Measurements from ENCODE around the gene TRA2A.
"Not testable (repeated sequence)": the region's sequence is repeated elsewhere in the genome, so short reads cannot be mapped to it uniquely, and the experiment has no call there.

TRA2A gene

DNA sequence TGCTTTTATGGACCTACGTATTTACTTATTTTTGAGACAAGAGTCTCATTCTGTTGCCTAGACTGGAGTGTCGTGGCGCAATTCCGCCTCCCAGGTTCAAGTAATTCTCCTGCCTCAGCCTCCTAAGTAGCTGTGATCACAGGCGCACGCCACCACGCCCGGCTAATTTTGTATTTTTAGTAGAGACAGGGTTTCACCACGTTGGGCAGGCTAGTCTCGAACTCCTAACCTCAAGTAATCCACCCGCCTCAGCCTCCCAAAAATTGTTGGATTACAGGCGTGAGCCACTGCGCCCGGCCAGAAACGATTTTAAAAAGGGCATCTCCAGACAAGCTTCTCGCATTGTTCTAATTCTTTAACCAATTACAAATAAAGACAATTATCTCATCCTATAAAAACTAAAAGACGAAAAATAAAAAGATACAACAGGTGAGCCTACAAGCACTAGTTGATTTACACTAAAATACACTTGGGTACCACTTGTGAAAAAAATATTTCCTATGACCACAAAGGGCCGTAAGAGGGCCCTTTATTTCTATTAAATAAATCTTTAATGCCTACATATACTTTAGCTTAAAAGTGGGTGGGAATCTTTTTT lies 2.4 kb downstream of the TRA2A start:
- Mint-ChIP-seq H3K36me3 (ENCODE audit: low read depth) (peaks cover 59% of the 10 kb centered on the region), H3K4me1 (ENCODE audit: low read depth) (peaks cover 66% of the 10 kb centered on the region), H3K27me3 (no peaks in the 10 kb centered on the region), H3K9me3 (no peaks in the 10 kb centered on the region), H3K27ac (peak overlapping the region; percentile 100), H3K4me3 (peak overlapping the region; percentile 100)
- DNase-seq, result no peak

DNA sequence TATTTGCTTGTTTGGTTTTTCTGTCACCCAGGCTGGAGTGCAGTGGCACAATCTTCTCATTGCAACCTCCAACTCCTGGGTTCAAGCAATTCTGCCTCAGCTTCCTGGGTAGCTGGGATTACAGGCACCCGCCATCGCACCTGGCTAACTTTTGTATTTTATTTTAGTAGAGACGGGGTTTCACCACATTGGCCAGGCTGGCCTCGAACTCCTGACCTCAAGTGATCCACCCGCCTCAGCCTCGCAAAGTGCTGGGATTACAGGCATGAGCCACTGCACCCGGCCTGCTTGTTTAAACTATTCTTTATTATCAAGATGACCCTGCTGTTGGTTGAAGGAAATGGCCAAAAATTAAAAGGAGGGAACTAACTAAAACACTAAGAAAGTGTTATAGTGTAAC lies 6.2 kb downstream of the TRA2A start:
- DNase-seq, H3K27me3 Mint-ChIP-seq, H3K4me3 Mint-ChIP-seq, H3K9me3 Mint-ChIP-seq: not testable (repeated sequence)
- peak overlapping the region; percentile 71 for H3K27ac Mint-ChIP-seq
- H3K36me3 Mint-ChIP-seq (ENCODE audit: low read depth), result peaks cover 71% of the 10 kb centered on the region
- H3K4me1 Mint-ChIP-seq (ENCODE audit: low read depth), result peaks cover 78% of the 10 kb centered on the region

DNA sequence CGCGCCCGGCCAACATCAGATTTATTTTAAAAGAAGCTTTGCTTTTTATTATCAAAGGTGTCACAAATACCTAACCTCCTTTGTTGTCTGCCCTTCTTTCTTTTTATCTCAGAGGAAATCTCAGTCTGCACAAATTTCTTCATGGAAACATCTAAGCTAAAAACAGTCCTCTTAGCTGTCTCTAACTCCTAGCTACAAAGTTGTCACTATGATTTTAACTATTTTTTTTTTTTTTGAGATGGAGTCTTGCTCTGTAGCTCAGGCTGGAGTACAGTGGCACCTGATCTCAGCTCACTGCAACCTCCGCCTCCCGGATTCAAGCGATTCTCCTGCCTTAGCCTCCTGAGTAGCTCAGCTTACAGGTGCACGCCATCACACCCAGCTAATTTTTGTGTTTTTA lies 7.3 kb downstream of the TRA2A start:
- peak overlapping the region; percentile 77 for H3K27ac Mint-ChIP-seq
- no peaks in the 10 kb centered on the region for H3K9me3 Mint-ChIP-seq
- peaks cover 69% of the 10 kb centered on the region for H3K36me3 Mint-ChIP-seq (ENCODE audit: low read depth)
- no peak for DNase-seq
- H3K4me3 Mint-ChIP-seq, result peak overlapping the region; percentile 18
- peaks cover 71% of the 10 kb centered on the region for H3K4me1 Mint-ChIP-seq (ENCODE audit: low read depth)
- no peaks in the 10 kb centered on the region for H3K27me3 Mint-ChIP-seq

DNA sequence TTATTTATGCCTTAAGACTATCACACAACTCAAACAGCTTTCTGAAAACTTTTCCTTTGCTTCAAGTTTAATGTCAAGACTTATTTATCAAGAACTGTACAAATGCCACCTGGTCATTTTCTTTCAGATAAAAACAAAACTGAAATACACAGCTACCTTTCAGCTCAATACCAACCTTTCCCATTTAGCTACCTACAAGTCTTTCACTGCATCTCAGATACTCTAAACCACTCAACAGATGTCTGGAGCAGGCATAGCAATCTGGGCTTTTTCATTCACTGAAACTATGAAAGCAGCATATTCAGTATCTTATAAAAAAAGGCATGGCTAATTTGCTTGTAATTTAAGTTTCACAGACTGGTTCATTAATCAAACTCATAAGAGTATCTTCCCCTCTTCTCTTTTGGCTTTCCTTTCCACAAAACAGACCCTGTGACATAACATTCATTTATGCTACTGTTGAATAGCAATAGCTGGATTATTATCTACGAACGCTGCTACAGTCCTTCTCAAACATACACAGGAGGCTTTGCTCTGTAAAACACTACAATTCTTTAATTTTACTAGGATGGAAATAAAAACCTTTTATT lies 8.2 kb downstream of the TRA2A start:
- no peak overlapping the region for H3K4me3 Mint-ChIP-seq
- peaks cover 69% of the 10 kb centered on the region for H3K36me3 Mint-ChIP-seq (ENCODE audit: low read depth)
- H3K27ac Mint-ChIP-seq, result peak overlapping the region; percentile 34
- H3K4me1 Mint-ChIP-seq (ENCODE audit: low read depth), result peaks cover 63% of the 10 kb centered on the region
- no peaks in the 10 kb centered on the region for H3K9me3 Mint-ChIP-seq
- no peaks in the 10 kb centered on the region for H3K27me3 Mint-ChIP-seq
- DNase-seq, result no peak

DNA sequence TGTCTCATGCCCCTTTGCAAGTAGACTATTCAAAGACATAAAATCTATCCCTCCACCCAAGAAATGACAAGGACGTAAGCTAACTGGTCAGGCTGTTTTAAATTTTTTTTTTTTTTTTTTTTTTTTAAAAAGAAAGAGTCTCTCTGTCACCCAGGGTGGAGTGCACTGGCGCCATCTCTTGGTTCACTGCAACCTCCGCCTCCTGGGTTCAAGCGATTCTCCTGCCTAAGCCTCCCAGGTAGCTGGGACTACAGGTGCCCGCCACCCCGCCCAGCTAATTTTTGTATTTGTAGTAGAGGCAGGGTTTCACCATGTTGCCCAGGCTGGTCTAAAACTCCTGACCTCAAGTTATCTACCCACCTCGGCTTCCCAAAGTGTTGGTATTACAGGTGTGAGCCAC lies 11.2 kb downstream of the TRA2A start:
- no peak for DNase-seq
- no peak overlapping the region for H3K27ac Mint-ChIP-seq
- H3K36me3 Mint-ChIP-seq (ENCODE audit: low read depth), result peaks cover 80% of the 10 kb centered on the region
- H3K4me1 Mint-ChIP-seq (ENCODE audit: low read depth), result peaks cover 44% of the 10 kb centered on the region
- H3K4me3 Mint-ChIP-seq, result no peak overlapping the region
- no peaks in the 10 kb centered on the region for H3K27me3 Mint-ChIP-seq
- H3K9me3 Mint-ChIP-seq, result peaks cover 3% of the 10 kb centered on the region

DNA sequence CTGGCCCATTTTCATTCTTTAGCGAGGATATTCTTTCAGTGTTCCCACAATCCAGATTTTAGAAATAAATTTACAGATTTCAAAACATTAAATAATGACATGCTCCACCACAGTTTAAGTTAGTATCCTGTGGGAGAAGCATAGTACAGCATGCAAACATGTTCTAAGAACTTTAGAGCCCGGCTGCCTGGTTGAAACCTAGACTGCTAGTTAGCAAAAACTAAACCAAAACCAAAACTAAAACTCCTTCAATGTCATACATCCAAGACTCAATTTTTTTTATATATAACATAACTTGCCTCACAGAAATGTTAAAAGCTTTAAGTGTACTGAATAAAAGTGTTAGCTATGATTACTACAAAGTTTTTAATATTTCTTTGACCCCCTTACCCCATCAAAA lies 17.0 kb downstream of the TRA2A start:
- H3K36me3 Mint-ChIP-seq (ENCODE audit: low read depth), result peaks cover 92% of the 10 kb centered on the region
- peaks cover 3% of the 10 kb centered on the region for H3K9me3 Mint-ChIP-seq
- no peak overlapping the region for H3K4me3 Mint-ChIP-seq
- peak overlapping the region; percentile 89 for H3K27ac Mint-ChIP-seq
- no peaks in the 10 kb centered on the region for H3K27me3 Mint-ChIP-seq
- H3K4me1 Mint-ChIP-seq (ENCODE audit: low read depth), result peaks cover 26% of the 10 kb centered on the region
- no peak for DNase-seq

DNA sequence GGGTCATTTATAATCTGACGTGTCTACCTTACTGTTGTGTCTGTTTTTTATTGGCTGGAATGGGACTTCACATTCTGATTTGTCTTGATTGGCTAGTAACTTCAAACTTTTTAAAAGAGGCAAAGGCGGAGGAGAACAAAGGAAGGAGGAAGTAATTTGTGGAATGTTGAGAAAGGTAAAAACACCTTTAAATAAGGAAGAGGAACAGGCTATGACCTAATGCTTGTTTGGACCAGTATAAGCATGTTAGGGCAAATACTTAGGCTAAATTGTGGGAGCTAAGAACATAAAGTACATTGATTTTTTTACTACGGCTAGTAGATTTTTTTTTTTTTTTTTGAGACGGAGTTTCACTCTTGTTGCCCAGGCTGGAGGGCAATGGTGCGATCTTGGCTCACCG lies 18.0 kb downstream of the TRA2A start:
- DNase-seq, result not testable (repeated sequence)
- Mint-ChIP-seq H3K36me3 (ENCODE audit: low read depth) (peaks cover 92% of the 10 kb centered on the region), H3K27ac (peak overlapping the region; percentile 3)

DNA sequence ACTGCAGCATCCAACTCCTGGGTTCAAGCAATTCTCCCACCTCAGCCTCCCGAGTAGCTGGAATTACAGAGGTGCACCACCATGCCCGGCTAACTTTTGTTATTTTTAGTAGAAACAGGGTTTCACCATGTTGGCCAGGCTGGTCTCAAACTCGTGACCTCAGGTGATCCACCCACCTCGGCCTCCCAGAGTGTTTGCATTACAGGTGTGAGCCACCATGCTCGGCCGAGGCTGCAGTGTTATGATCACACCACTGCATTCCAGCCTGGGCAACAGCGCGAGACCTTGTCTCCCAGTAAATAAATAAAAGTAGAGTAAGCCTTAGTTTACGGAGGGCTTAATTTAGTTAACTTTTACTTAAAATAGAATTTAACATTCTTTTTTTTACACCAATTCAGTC lies 37.8 kb downstream of the TRA2A start:
- no peaks in the 10 kb centered on the region for H3K9me3 Mint-ChIP-seq
- H3K4me3 Mint-ChIP-seq, result no peak overlapping the region
- H3K36me3 Mint-ChIP-seq (ENCODE audit: low read depth), result peaks cover 18% of the 10 kb centered on the region
- DNase-seq, result no peak
- H3K27ac Mint-ChIP-seq, result no peak overlapping the region
- no peaks in the 10 kb centered on the region for H3K27me3 Mint-ChIP-seq
- H3K4me1 Mint-ChIP-seq (ENCODE audit: low read depth), result peaks cover 9% of the 10 kb centered on the region

More for the DNA sequence above, 18.0 kb downstream of the TRA2A start:
- H3K4me1 Mint-ChIP-seq (ENCODE audit: low read depth), result peaks cover 24% of the 10 kb centered on the region
- not testable (repeated sequence) for H3K27me3 Mint-ChIP-seq, H3K9me3 Mint-ChIP-seq, H3K4me3 Mint-ChIP-seq

DNA sequence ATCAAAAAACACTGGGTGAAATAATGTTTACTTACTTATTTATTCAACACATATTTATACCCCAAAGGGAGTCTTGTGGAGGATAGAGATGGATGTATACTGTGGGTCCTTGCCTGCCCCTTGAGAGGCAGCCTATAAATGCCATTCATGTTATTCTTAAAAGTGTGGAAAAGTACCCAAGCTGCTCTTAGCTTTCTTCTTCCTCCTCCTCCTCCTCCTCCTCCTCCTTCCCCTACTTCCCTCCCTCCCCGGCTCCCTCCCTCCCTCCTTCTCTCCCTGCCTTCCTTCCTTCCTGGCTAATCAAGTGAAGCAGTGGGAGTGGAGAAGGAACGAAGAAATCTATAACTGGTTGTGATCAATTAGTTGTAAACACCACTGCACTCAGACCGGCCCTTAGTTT lies 40.3 kb downstream of the TRA2A start:
- peaks cover 9% of the 10 kb centered on the region for H3K4me1 Mint-ChIP-seq (ENCODE audit: low read depth)
- H3K27ac Mint-ChIP-seq, result no peak overlapping the region
- no peak for DNase-seq
- H3K4me3 Mint-ChIP-seq, result peak overlapping the region; percentile 85
- peaks cover 14% of the 10 kb centered on the region for H3K36me3 Mint-ChIP-seq (ENCODE audit: low read depth)
- no peaks in the 10 kb centered on the region for H3K27me3 Mint-ChIP-seq
- H3K9me3 Mint-ChIP-seq, result no peaks in the 10 kb centered on the region

DNA sequence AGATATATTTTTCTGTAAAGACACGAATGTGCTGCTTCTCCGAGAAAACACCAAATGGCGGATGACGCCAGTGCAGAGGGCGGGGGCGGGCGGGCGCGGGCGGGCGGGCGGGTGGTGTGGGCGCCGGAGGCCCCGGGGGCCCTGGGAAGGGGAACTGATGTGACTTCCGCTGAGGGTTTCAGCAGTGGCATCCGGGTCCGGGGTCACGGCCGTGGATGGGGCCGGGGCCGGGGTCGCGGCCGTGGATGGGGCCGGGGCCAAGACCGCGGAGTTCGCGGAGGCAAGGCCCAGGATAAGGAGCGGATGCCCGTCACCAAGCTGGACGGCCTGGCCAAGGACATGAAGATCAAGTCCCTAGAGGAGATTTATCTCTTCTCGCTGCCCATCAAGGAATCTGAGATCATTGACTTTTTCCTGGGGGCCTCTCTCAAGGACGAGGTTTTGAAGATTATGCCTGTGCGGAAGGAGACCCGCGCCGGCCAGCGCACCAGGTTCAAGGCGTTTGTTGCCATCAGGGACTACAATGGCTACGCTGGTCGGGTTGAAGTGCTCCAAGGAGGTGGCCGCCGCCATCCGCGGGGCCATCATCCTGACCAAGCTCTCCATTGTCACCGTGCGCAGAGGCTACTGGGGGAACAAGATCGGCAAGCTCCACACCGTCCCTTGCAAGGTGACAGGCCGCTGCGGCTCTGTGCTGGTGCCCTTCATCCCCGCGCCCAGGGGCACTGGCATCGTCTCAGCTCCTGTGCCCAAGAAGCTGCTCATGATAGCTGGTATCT lies 41.2 kb downstream of the TRA2A start:
- Mint-ChIP-seq H3K27ac (peak overlapping the region; percentile 89), H3K36me3 (ENCODE audit: low read depth) (peaks cover 14% of the 10 kb centered on the region), H3K4me3 (peak overlapping the region; percentile 85), H3K4me1 (ENCODE audit: low read depth) (peaks cover 9% of the 10 kb centered on the region), H3K27me3 (no peaks in the 10 kb centered on the region), H3K9me3 (no peaks in the 10 kb centered on the region)
- DNase-seq, result peak; percentile 70

DNA sequence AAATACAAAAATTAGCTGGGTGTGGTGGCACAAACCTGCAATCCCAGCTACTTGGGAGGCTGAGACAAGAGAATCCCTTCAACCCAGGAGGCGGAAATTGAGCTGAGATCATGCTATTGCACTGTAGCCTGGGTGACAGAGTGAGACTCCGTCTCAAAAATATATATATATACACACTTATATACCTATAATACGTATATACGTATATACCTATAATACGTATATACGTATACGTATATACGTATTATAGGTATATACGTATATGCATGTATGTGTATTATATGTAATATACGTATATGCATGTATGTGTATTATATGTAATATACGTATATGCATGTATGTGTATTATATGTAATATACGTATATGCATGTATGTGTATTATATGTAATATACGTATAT lies 43.1 kb downstream of the TRA2A start:
- peaks cover 14% of the 10 kb centered on the region for H3K36me3 Mint-ChIP-seq (ENCODE audit: low read depth)
- H3K9me3 Mint-ChIP-seq; H3K4me3 Mint-ChIP-seq; DNase-seq; H3K27me3 Mint-ChIP-seq; H3K4me1 Mint-ChIP-seq (ENCODE audit: low read depth); H3K27ac Mint-ChIP-seq: not testable (repeated sequence)

DNA sequence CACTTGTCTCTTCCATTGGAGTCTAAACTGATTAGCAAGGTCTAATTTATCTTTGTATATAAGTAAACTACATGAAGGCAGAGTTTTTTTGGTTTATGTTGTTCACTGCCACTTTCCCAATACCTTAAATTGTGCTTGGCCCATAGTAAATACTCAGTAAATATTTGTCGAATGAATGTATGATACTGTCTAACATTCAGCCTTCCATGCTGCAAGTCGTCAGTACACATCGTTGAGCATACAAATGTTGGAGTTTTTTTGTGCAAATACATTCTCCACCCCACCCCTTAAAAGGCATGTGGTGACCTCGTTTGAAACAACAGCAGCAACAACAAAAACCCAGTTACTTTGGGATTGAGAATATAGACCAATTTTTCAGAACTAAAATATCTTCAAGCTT lies 44.1 kb downstream of the TRA2A start:
- DNase-seq, result no peak
- H3K9me3 Mint-ChIP-seq, result no peaks in the 10 kb centered on the region
- peaks cover 9% of the 10 kb centered on the region for H3K4me1 Mint-ChIP-seq (ENCODE audit: low read depth)
- no peak overlapping the region for H3K27ac Mint-ChIP-seq
- no peak overlapping the region for H3K4me3 Mint-ChIP-seq
- H3K36me3 Mint-ChIP-seq (ENCODE audit: low read depth), result peaks cover 14% of the 10 kb centered on the region
- no peaks in the 10 kb centered on the region for H3K27me3 Mint-ChIP-seq

DNA sequence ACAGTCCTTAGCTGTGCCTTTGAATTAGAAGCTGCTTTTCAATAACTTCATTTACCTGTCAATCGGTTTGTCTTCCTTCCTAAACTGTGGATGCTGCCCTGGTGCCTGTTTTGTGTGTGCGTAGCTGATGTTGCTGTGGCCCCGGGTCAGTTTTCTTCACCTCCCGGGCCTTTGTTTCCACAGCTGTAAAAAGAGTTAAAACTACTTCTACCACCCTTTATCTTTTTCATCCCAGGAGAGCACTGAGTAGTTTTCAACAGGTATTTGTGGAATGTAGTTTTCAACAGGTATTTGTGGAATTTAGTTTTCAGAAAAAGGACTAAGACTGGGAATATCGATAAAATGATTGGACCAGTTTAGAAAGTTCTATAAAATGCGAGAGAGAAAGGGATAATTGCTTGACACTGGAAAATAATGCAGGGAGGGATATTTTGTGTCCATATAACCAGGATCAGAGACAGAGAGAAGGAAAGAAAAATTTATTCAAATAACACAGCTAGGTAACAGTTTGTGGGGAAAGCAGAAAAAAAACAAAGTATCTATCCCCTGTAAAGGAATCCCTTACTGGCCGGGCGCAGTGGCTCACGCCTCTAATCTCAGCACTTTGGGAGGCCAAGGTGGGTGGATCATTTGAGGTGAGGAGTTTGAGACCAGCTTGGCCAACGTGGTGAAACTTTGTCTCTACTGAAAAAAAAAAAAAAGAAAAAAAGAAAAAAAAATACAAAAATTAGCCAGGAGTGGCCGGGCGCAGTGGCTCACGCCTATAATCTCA lies 45.6 kb downstream of the TRA2A start:
- Mint-ChIP-seq H3K27me3 (peaks cover 9% of the 10 kb centered on the region), H3K4me3 (no peak overlapping the region), H3K9me3 (no peaks in the 10 kb centered on the region), H3K27ac (no peak overlapping the region), H3K36me3 (ENCODE audit: low read depth) (peaks cover 9% of the 10 kb centered on the region), H3K4me1 (ENCODE audit: low read depth) (peaks cover 9% of the 10 kb centered on the region)
- DNase-seq, result no peak

DNA sequence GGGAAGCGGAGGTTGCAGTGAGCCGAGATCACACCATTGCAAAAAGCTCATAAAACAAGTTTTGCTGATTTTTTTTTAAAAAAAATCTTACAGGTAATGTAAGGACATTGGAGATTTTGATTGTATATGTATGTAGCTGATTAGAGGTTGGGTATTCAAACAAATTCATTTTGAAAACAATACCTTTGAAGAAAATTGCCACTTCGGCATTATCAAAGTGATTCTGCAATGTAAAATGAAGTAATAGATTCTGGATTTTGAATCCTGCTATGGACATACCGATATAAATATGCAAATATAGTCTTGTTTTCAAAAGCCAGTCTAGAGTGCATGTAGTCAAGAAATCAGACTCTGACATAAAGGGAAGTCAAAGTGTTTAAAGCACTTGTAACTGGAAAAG lies 49.1 kb downstream of the TRA2A start:
- H3K9me3 Mint-ChIP-seq, result no peaks in the 10 kb centered on the region
- no peak overlapping the region for H3K27ac Mint-ChIP-seq
- no peaks in the 10 kb centered on the region for H3K36me3 Mint-ChIP-seq (ENCODE audit: low read depth)
- no peak for DNase-seq
- peaks cover 24% of the 10 kb centered on the region for H3K27me3 Mint-ChIP-seq
- no peak overlapping the region for H3K4me3 Mint-ChIP-seq
- H3K4me1 Mint-ChIP-seq (ENCODE audit: low read depth), result no peaks in the 10 kb centered on the region

Measured in activated T-cell treated with anti-CD3 and anti-CD28 coated beads, Interleukin-2, amount 50 U/mL, for 24 hours (primary cell).